HG02623 (cell line): ENCODE results near the gene POU5F1.

ENCODE experiments used
- ATAC-seq: cut with Tn5 transposase; IDR thresholded peaks from one replicate; pipeline ENCODE4 v1.9.1; 2021; ENCODE audit warnings: moderate library complexity; ENCODE audit not compliant: unreplicated experiment

The POU5F1 gene

DNA sequence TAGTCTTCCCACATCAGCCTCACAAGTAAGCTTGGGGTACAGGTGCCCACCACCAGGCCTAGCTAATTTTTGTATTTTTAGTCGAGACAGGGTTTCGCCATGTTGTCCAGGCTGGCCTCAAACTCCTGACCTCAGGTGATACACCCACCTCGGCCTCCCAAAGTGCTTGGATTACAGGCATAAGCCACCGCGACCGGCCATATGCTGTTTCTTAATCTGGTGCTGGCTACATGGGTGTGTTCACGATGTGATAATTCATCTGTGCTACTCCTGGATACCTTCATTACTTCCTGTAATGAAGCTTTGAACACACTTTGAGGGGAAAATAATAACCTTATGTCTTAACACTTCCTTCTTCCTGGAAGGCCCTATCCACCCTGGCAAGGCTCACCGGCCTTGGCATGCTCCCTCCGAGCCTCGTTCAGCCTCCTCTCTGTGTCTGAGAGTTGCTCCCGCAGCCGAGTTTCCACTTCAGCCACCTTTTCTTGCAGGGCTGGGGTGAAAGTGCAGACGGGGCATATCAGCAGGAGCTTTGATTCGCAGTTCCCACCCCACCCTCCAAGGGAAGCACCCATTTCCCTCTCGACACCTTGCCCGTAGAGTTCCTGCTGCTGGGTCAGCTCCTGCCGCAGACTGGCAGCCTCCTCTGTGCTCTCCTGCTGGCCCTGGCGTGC lies 26.0 kb downstream of the POU5F1 start:
- ATAC-seq, result no peak

DNA sequence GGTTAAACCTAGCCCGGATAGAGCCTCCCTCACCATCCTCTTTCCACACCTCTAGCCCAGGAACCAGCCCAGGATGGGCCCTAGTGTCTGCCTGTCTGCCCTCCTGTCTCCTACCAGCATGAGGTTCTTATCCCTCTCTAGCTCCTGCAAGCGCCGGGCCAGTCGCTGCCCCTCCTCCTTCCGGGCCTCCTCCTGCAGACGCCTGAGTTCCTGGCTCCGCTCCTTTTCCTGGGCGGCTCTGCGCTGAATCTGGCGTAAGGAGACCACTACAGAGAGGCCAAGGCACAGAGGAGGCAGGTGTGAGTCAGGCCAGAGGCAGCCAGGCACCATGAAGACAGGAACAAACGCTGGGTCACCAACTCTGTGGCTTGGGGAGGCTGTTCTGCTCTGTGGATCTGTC lies 27.3 kb downstream of the POU5F1 start:
- no peak for ATAC-seq

DNA sequence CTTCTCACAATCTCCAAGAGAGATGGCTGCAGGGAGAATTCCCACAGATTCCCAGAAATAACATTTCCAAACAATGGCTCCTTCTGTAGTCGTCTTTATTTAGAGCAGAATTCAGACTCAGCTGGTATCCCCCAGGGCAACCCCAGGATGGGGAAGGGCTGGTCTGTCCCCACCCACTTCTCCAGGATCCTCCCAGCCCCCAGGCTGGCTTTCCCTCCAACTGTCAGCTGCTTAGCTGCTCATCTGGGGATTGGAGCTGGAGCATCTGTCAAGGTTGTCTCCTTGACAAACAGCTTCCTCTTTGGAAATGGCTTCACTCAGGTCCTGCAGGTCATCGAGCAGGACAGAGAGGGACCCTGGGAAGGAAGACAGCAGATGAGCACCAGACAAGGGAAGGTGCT lies 28.1 kb downstream of the POU5F1 start:
- no peak for ATAC-seq

DNA sequence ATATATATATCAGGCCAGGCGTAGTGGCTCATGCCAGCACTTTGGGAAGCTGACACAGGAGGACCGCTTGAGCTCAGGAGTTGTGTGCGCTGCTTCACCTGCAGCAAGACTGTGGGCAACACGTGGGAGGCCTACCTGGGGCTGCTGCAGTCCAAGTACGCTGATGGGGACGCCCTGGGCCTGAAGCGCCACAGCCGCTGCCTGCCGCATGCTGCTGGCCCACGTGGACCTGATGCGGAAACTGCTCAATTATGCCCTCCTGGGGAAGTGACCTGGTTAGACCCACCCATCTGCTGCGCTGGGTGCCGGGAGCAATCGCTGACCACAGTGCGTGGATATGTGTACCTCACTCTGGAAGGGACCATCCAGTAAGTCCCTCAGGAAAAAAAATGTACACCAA lies 29.8 kb downstream of the POU5F1 start:
- ATAC-seq, result no peak

DNA sequence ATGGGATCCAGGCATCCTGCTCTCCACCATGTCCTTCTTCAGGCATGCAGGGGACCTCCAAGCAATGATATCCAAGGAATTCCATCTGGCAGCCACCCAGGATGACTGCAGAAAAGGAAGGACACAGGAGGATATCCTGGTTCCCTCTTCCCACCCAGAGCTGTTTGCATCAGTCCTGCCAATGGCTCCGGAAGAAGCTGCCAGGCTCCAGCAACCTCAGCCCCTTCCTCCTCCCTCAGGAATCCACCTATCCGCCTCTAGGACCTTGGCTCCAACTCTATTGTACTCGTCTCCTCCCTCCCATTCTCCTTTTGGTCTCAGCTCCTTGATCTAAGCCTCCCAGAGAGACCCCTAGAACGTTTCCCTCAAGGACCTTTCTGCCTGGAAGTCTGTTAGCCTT lies 30.9 kb downstream of the POU5F1 start:
- no peak for ATAC-seq

DNA sequence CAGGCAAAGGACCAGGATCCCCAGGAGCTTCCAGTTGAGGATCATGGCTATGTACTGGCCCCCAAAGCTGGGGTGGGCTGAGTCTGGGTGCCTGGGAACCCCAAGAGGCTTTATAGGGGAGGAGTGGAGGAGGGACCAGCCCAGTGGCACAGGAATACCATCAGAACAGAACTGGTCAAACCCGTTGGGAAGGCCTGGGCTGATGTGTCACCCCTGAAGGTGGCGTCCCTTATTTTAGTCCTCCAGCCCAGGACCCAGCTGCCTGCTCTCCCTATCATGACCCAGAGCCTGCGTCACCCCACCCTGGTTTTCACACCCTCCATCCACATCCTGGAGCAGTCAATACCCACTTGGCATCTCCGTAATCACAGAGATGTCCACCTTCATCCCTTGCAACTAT lies 31.5 kb downstream of the POU5F1 start, which contains the start of gene PSORS1C2:
PSORS1C2 (minus strand) TSS at position 85 of the 400 bp plus-strand sequence; CDS start at position 45, 40 bp downstream.
- no peak for ATAC-seq

DNA sequence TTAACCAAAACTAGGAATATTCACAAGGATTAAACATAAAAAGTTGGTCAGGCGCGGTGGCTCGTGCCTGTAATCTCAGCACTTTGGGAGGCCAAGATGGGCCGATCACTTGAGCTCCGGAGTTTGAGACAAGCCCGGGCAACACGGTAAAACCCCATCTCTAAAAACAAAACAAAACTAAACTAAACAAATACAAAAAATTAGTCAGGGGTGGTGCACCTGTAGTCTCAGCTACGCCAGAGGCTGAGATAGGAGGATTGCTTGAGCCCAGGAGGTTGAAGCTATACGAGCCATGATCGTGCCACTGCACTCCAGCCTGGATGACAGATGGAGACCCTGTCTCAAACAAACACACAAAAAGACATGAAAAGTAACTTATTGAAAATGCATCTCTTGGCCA lies 34.8 kb downstream of the POU5F1 start:
- ATAC-seq, result no peak

DNA sequence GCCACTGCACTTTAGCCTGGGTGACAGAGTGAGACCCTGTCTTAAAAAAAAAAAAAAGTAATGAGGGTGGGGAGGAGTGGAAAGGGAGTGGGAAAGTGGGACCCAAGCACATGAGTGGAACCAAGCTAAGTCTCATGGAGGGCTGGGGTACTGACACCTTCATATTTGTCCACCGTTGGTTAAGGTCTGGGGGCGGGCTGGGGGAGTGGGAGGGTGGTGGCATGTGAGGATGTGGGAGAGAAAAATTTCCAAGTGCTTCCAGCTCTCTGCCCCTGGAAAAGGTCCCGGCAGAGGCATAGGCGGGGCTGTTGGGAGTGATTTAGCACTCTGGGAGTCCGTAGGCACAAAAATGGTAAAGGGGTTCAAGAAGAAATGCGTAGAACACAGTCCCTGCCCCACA lies 37.7 kb downstream of the POU5F1 start:
- no peak for ATAC-seq

DNA sequence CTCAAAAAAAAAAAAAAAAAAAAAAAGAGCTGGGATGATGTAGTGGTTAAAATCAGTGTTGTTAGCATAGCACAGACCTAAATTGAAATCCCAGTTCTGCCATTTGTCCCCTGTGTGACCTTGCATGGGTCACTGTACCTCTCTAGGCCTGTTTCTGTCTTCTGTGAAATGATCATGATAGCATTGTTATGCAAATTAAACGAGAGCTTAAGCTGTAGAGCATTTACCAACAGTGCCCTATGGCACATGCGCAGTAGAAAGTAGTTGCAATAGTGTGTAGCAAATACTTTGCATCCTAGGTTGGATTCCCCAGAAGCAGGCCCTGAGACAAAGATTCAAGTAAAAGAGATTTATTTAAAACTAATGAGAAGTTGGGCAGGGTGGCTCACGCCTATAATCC lies 38.9 kb downstream of the POU5F1 start:
- ATAC-seq, result no peak

DNA sequence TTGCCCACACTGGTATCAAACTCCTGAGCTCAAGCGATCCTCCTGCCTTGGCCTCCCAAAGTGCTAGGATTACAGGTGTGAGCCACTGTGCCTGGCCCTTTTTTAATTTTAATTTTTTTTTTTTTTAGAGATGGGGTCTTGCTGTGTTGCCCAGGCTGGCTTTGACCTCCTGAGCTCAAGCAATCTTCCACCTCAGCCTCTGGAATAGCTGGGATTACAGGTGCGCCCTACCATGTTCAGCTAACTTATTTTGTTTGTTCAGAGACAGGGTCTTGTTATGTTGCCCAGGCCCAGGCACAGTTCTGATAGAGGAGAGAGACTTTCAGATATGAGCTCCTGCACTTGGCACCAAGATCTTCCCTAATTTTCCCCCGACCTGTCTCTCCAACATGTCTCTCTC lies 39.7 kb downstream of the POU5F1 start:
- ATAC-seq, result no peak

DNA sequence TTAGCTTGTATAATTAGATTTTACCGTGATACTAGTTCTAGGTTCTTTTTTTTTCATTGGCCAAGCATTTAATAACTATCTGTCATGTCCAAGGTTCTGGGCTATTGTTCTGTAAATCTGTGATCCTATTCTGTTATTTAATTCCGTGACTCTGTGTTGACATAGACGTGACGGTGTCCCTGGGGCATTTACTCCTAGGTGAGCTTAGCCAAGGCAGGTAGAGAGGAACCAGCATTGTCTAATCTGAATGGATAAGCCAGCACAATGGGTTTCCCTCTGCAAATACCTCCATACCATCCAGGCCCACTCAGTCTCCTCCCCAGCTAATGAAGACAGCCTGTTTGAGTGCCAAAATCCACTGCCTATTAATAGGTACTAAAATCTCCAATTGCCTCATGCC lies 41.4 kb downstream of the POU5F1 start:
- ATAC-seq, result no peak

DNA sequence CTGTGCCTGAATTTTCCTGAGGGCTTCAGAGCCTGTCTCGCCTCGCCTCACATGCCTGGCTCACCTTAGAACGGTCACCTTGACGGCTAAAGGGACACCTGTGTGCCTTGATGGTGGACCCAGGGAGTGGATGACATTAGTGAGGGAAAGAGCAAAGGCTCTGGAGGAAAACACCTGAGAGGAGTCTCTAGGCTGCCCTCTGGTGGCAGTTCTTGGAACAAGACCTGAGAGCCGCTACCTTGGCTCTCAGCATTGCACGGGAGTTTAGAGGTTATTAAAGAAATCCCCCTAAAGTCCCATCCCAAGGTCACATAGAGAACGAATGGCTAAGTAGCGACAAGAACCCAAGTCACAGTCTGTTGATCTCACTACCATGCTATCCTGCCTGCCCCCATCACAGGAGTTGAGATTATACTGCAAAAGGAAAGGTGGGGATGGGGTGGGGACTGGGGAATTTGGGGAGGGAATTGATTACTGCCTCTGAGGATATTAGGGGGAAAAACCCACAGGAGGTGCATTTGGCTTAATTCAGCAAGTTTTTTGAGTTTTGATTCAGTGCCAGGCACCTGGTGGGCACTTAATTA lies 42.3 kb downstream of the POU5F1 start:
- ATAC-seq, result no peak

DNA sequence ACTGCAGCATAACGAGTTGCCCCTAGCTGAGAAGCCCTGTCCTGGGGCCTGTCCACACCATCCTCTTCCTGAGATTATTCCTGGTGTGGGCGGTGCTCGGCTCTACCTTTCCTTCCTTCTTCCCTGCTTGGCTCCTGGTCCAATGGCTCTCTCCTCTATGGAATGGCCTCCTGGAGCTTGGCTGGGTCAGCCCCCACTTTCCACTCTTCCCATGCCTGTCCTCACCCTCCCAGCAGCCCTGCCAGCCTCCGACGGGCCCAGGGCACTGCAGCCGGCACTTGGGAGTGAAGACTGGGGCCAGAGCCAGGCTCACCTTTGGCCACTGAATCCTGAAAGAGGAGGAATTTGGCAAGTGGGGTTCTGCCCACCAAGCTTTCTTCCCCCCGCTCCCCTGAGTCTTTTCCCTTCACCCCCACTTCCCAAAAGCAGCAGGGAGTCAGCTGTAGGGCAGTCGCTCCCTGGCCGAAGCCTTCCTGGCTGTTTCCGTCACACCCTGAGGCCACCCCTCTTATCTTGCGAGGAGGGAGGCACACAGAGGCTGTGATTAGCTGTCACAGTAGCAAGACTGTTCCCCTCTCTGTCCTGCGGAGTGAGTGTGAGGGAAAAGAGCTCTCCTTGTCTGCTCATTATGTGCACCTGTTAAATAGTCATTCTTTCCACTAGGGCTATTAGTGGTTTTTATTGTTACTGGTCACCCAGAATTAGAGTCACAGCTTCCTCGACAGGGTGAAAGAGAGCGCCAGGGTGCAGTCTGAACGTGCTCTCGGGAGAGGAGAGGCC lies 43.9 kb downstream of the POU5F1 start:
- no peak for ATAC-seq

DNA sequence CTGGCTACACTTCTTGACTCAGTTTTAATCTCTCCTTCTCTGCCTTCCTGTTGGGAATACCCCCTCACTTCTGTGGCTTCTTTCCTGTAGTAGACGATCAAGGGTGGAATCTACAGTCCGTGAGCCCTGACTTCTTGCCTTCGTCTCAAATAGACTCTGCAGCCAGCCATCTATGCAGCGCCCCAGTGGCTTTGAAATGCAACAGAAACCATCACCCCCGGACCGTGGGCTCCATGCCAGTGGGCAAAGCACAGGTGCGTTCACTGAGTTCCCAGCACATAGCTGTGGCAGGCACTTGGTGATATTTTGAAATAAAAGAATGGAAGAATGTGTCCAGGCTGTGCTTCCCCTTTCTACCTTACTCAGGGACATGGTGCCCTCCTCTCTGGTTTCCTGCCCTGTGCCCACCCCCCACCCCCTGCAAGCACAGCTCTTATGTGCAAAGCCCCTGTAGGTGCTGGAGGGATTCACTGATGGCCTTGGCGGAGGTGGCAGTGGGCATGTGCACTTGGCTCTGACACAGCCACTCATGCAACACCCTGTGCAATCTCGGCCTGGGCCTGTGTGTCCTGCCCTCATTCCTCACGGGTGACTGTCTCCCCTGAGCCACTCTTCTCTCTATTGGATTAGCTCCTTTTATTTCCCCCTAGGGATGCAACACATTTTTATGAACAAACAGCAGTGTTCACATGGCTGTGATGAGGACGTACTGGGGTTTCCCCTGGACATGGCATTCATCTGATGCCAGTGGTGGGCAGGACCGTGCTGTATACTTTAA lies 44.7 kb downstream of the POU5F1 start:
- no peak for ATAC-seq

DNA sequence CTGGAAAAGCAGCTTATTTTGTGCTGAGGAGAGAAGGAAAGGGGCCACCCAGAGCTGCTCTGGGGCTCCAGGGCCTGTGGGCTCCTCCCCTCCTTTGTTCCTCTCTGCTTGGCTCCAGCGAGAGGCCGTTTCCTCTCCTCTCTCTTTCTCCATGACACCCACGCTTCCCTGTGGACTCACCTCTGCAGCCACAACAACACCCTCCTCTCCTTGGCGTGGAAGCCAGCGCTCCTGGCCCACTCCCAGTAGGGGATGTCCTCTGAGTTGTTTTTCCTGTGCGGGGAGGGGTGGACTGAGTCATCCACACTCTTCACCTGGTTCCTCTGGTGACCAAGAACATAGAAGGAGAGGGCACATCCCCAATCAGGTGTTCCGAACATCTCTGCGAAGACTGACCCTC lies 45.3 kb downstream of the POU5F1 start:
- ATAC-seq, result no peak

DNA sequence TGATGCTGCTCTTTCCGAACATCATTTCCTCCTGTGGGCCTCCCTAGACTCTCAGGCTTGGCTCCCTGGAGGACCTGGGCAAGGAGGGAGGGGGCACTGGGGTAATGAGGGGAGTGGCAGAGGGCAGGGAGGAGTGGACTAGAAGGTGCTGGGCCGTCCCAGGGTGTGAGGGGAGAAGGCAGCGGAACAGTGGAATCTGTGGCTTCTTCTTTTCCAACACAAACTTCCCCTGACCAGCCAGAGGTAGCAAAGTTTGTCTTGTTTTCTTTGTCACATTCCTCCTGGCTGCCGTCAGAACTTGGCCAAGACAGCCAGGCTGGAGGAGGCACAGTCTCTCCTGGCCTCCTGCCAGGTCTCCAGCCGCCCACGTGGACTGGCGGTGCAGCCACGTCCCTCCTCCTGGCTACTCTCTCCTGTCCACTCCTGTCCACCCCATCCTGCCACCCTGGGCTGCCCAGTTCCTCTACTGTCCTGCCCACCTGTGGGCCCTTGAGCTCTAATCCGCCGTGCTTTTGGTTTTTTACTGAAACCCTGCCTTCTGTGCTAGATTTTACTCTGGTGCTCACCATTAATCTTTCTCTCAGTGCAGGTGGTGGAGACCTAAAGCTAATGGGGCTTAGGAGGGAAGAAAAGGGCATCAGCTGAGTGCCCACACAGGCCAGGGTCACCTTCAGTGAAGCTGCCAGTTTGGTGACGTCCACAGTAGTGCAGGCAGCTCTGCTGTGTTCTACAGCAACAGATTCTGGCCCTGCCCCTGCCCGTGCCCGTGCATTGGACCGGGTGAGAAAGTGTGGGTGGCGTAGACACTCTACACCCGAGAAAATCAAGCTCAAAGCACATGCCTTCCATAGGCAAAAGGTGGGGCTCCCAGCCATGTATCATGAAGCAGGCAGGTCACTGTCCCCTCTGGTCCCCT lies 47.4 kb downstream of the POU5F1 start:
- ATAC-seq, result no peak

DNA sequence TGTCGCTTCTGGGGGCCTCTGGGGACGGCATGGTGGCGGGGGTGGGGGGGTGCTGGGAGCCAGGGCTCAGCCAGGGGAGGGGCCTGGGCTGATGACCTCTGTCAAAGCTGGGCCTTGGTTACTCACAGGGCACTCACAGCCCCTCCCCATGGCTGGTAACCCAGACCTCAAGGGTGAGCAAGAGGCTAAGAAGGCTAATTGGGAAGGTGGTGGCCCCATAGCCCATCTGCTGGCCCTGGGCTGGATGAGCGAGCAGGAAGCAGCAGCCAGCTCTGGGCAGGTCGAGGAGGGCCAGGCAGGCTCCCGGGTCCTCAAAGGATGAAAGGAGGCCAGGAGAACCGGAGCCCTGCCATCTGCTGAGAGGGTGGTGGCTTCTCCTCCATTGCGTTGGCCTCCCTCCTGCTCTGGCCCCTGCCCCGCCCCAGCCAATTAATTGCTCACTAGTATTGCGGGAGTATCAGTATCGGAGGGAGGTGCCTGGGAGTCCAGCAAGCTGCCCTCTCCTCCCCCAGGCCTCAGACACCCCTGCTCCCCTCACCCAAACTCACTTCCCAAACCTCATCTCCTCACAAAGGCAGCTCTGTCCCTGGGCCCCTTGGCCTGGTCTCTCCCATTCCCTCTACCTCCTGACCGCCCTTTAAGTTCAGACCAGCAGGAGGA lies 49.2 kb downstream of the POU5F1 start:
- no peak for ATAC-seq

DNA sequence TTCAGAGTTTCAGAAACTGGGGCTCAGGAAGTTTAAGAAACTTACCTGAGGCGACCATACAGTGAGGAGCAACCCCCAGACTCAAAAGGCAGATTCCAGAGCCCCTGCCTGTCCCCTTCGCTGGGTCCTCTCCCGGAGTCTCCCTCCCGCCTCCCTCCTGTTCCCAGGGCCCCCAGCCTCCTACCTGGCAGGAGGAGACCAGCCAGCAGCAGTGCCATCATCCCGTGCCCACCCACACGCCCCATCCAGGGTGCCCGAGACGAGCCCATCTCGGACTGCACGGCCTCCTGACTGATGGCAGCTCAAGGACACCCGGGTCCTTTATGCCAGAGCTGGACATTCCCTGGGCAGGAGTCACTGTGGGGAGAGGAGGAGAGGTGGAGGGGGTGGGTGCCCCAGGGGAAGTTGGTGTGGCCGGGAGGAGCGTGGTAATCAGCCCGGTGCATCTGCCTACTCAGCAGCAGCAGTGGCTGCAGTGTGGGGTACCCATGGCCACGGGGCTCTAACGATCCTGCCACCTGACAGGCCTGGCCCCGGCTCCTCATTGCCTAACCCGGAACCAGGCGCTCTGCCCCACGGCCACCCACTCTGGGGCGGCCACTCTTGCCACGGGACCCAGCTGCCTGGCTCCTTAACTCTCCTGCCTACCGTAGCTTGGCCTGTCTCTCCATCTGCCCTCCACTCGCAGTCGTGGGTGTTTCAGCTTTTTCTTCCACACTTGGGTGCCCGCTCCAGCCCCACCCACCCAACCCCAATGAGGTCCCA lies 50.1 kb downstream of the POU5F1 start, which contains the start of gene CDSN:
CDSN (minus strand) TSS at position 296 of the 765 bp plus-strand sequence; CDS start at position 269, 27 bp downstream.
- no peak for ATAC-seq

DNA sequence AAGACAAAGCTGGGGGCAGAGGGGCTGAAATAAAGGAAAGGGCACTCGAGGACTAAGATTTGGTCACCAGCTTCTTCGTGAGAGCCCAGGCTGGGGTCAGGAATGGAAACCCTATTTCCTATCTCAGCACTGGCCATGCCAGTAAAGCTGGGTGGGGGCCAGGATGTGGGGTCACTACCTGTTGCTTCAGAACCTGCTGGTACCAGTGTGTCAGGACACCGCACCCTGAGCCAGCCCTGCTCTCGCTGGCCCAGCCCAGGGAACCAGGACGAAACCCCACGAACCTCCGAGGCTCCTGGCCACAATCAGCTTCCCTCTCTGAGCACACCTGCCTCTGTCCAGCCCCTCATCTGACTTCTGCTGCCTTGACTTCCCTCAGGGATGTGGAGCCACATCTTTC lies 52.3 kb downstream of the POU5F1 start:
- ATAC-seq, result no peak
